ENCODE measurements around the gene ARAP1.

GRCh38 chr11:72687326-72687725 is 64.9 kb downstream of the ARAP1 start:
- no peak for TF ChIP-seq CTCF (conservative IDR thresholded peaks at IDR 0.05; ENCODE audit: low read depth, low read length)
- no peak for TF ChIP-seq EZH2phosphoT487 (IDR thresholded peaks at IDR 0.05; ENCODE audit: borderline replicate concordance, low read length)
- no peak for TF ChIP-seq EZH2 (IDR thresholded peaks at IDR 0.05; ENCODE audit: low read length, unreplicated experiment)

All from PC-3 (cell line).